GM18867 (cell line): ENCODE measurements around the gene DNTTIP2.

ENCODE experiments used
- ATAC-seq: cut with Tn5 transposase; IDR thresholded peaks from one replicate; pipeline ENCODE4 v1.9.1; 2021; ENCODE audit warnings: mild to moderate bottlenecking, moderate library complexity; ENCODE audit not compliant: unreplicated experiment

DNTTIP2 gene

GRCh38 chr1:93816970-93817678 lies 61.9 kb downstream of the DNTTIP2 start:
- ATAC-seq, result no peak
